Liver (tissue), 3 donors: ENCODE results near the gene LYRM7.

ENCODE experiments used
- ATF3 ChIP-seq: IDR thresholded peaks from 2 replicates; pipeline ENCODE4 v1.6.1; 2016; ENCODE audit warnings: antibody characterized with exemption
- CTCF ChIP-seq: fragments of 150-350 bp; IDR thresholded peaks from 2 replicates; pipeline ENCODE4 v1.5.1; 2017; ENCODE audit warnings: improper control_type of control experiment, low read depth, low read length; ENCODE audit not compliant: missing input control
- EGR1 ChIP-seq, 2 donors: IDR thresholded peaks; 2 replicates each; pipeline ENCODE4 v1.6.1; 2016 to 2018; ENCODE audit warnings: antibody characterized with exemption in 2 of 2, low read depth in 2 of 2
- GABPA ChIP-seq, 2 donors: IDR thresholded peaks in 1 of 2; conservative IDR thresholded peaks in 1 of 2; 2 replicates each; pipeline ENCODE4 v1.6.1; 2016; ENCODE audit warnings: antibody characterized with exemption in 2 of 2, mild to moderate bottlenecking in 1 of 2, moderate library complexity in 1 of 2
- HNF4A ChIP-seq, 2 donors: conservative IDR thresholded peaks; 2 replicates each; pipeline ENCODE4 v1.6.1; 2016; ENCODE audit warnings: antibody characterized with exemption in 2 of 2, mild to moderate bottlenecking in 2 of 2
- JUND ChIP-seq, 2 donors: IDR thresholded peaks; 2 replicates each; pipeline ENCODE4 v1.6.1; 2016; ENCODE audit warnings: antibody characterized with exemption in 2 of 2
- MAX ChIP-seq: IDR thresholded peaks from 2 replicates; pipeline ENCODE4 v1.6.1; 2016; ENCODE audit warnings: antibody characterized with exemption
- RAD21 ChIP-seq, 2 donors: IDR thresholded peaks; 2 replicates each; pipeline ENCODE4 v1.6.1; 2016; ENCODE audit warnings: antibody characterized with exemption in 2 of 2, mild to moderate bottlenecking in 2 of 2
- REST ChIP-seq: IDR thresholded peaks from 2 replicates; pipeline ENCODE4 v1.6.1; 2016; ENCODE audit warnings: antibody characterized with exemption, mild to moderate bottlenecking
- RXRA ChIP-seq, 2 donors: IDR thresholded peaks; 2 replicates each; pipeline ENCODE4 v1.6.1; 2017 to 2018; ENCODE audit warnings: antibody characterized with exemption in 2 of 2, mild to moderate bottlenecking in 1 of 2
- TAF1 ChIP-seq: conservative IDR thresholded peaks from 2 replicates; pipeline ENCODE4 v1.6.1; 2016; ENCODE audit warnings: antibody characterized with exemption, mild to moderate bottlenecking
- YY1 ChIP-seq: IDR thresholded peaks from 2 replicates; pipeline ENCODE4 v1.6.1; 2016; ENCODE audit warnings: antibody characterized with exemption, mild to moderate bottlenecking
- ZBTB33 ChIP-seq: IDR thresholded peaks from 2 replicates; pipeline ENCODE4 v1.6.1; 2016; ENCODE audit warnings: antibody characterized with exemption
- donor health status: healthy.
- donor health status: healthy.

GRCh38 chr5:131222731-131223130 lies 52.0 kb downstream of the LYRM7 start:
- TF ChIP-seq CTCF (no peak), EGR1 (IDR thresholded peaks at IDR 0.05; ENCODE audit: low read depth in 2 of 2) (no peak), ATF3 (no peak), RAD21 (IDR thresholded peaks at IDR 0.05) (no peak), REST (no peak), TAF1 (no peak), MAX (no peak), JUND (IDR thresholded peaks at IDR 0.05) (no peak), ZBTB33 (no peak), YY1 (no peak), HNF4A (conservative IDR thresholded peaks at IDR 0.05) (no peak), GABPA (IDR thresholded peaks at IDR 0.05 in 1 of 2, conservative IDR thresholded peaks at IDR 0.05 in 1 of 2) (no peak), RXRA (IDR thresholded peaks at IDR 0.05) (no peak)
